ENCODE results near the gene ARL5C.

ARL5C gene

DNA sequence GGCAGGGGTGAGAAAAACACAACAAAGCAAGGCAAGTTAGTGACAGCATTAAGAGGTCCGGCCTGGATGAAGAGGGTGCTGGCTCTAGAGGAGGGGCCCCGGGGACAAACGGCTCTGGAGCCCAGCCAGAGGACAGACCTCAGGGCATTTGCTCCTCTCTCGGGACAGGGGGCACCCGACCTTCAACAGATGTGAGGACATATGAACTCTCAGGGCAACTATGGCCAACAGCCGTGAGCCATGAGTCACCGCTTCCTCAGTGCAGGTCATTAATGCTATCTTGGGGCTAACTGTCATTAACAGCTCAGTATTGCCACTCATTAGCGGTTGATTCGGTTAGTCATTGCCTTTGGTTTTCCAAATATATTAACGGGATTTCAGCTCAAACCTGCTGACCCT, 9.7 kb upstream of the ARL5C start:
- peak overlapping the region; percentile 23; the same call in 1 of the 2 replicates for H3K27ac ChIP-seq
- CTCF ChIA-PET, result interaction anchor here (0.6 to 3.3 kb wide), 7 partner anchors 9 to 359 kb away, joined by 3 to 38 read pairs (median 6); partner anchors contain the start of gene RPL19

DNA sequence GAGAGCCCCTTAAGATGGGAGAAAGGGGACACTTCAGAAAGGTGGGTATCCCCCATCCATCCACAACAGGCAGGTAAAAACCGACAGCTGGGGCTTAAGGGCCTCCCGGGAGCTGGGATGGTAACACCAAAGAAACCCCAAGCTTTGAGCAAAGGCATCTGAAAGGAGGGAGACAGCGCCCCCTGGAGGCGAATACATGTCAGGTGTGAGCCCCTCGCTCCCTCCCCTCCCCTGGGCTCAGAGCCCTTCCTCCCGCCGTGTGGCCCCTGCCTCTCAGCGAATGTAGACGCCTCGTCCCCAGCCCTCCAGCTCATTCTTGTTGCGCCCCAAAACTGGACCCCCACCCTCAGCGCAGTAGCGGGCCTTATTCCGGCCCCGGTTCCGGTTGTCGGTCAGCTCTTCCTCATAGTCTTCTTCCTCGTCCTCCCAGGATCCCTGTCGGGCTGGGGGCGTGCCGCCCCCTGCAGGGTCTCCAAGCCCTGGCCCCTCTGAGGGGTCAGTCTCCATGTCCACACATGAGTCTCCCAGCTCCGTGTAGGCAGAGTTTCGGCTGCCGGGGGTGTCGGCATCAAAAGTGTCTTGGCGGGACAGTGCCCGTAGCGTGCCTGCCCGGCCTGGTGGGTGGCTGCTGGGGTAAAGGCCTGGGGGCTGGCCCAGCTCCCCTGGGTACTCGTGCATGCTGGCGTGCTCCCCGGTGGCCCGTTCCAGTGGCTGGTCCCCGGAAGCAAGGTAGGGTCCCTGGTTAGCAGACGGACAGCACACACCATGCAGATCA, 9.1 kb upstream of the ARL5C start:
- POLR2A ChIA-PET (ENCODE audit: low non-redundant PET), result no interaction called here
- CTCF ChIA-PET, result interaction anchor here (0.5 to 3.3 kb wide), 13 partner anchors 8 to 1332 kb away, joined by 3 to 38 read pairs (median 4); partner anchors contain the start of gene RPL19
- TF ChIP-seq, protein P1, sequence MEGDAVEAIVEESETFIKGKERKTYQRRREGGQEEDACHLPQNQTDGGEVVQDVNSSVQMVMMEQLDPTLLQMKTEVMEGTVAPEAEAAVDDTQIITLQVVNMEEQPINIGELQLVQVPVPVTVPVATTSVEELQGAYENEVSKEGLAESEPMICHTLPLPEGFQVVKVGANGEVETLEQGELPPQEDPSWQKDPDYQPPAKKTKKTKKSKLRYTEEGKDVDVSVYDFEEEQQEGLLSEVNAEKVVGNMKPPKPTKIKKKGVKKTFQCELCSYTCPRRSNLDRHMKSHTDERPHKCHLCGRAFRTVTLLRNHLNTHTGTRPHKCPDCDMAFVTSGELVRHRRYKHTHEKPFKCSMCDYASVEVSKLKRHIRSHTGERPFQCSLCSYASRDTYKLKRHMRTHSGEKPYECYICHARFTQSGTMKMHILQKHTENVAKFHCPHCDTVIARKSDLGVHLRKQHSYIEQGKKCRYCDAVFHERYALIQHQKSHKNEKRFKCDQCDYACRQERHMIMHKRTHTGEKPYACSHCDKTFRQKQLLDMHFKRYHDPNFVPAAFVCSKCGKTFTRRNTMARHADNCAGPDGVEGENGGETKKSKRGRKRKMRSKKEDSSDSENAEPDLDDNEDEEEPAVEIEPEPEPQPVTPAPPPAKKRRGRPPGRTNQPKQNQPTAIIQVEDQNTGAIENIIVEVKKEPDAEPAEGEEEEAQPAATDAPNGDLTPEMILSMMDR (conservative IDR thresholded peaks at IDR 0.05; ENCODE audit: low read depth), result peak; percentile 73
- H3K27ac ChIP-seq, result peak overlapping the region; percentile 23; the same call in 1 of the 2 replicates
- DNase-seq (ENCODE audit: low spot score), result no peak

More for the DNA sequence above, 9.7 kb upstream of the ARL5C start:
- POLR2A ChIA-PET (ENCODE audit: low non-redundant PET), result no interaction called here
- TF ChIP-seq, protein P1 (conservative IDR thresholded peaks at IDR 0.05; ENCODE audit: low read depth), result no peak
- DNase-seq (ENCODE audit: low spot score), result no peak

DNA sequence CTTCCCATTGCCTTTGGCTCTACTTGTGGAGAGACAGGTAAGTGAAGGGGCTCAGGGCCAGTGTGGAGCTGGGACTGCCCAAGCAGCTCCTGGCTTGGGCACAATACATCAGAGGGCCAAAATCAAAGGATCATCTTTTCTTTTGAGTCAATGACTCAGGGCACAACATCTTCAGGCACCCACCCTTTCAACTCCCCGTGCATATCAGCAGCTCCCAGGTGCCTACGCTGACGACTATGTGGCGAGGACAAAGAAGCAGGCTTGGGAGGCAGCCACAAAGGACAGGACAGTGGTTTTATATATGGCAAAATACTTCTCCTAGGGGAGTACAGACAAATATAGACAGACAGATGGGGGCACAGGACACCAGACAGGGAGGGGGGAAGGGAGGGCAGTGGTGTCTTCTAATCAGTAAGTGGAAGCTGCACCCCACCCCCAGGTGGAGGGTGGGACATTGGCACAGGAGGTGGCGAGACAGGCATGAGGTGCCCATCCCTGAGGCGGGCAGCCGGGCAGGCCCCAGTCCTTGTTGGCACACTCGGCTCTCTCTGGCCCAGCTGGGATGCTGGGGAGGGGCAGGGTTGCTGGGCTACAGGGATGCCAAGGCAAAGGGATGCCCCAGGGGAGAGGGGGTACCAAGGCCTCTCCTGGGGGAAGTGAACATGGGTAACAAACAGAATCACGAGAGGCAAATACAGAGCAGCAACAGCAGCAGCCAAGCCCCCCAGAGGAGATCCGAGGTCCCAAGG, 7.7 kb upstream of the ARL5C start:
- no peak for DNase-seq (ENCODE audit: low spot score)
- TF ChIP-seq, protein P1 (conservative IDR thresholded peaks at IDR 0.05; ENCODE audit: low read depth), result no peak
- ChIA-PET CTCF (interaction anchor here (1.0 to 3.3 kb wide), 3 partner anchors 9 to 17 kb away, joined by 5 to 38 read pairs (median 6); no protein-coding TSS in a partner anchor), POLR2A (ENCODE audit: low non-redundant PET) (interaction anchor here (0.8 kb wide), 1 partner anchor 24 kb away, joined by 3 read pairs; the partner anchor contains the start of gene CACNB1)
- H3K27ac ChIP-seq, result 0 out of 2 replicates have a peak overlapping the region, but pooled peaks have one; percentile 3

DNA sequence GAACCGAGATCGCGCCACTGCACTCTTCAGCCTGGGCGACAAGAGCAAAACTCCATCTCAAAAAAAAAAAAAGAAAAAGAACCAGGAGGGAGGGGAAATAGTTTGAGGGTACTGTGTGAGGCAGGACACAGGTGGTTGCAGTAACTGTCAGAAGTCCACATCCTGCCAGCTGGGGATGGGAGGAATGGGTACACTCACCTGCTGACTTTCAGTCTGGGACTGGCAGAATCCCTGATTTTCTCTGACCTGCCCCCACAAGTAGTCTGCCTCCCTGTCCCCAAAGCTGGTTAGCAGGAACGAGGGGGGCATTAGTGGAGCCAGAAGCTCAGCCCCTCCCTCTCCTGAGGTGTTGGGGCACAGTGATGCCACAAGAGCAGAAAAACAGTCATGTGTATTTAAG, 7.1 kb upstream of the ARL5C start:
- 0 out of 2 replicates have a peak overlapping the region, but pooled peaks have one; percentile 3 for H3K27ac ChIP-seq
- CTCF ChIA-PET, result interaction anchor here (0.7 to 3.3 kb wide), 2 partner anchors 8 kb away, joined by 4 to 38 read pairs; no protein-coding TSS in a partner anchor
- no peak for DNase-seq (ENCODE audit: low spot score)
- POLR2A ChIA-PET (ENCODE audit: low non-redundant PET), result interaction anchor here (0.8 kb wide), 1 partner anchor 25 kb away, joined by 3 read pairs; the partner anchor contains the start of gene CACNB1
- TF ChIP-seq, protein P1 (conservative IDR thresholded peaks at IDR 0.05; ENCODE audit: low read depth), result no peak

DNA sequence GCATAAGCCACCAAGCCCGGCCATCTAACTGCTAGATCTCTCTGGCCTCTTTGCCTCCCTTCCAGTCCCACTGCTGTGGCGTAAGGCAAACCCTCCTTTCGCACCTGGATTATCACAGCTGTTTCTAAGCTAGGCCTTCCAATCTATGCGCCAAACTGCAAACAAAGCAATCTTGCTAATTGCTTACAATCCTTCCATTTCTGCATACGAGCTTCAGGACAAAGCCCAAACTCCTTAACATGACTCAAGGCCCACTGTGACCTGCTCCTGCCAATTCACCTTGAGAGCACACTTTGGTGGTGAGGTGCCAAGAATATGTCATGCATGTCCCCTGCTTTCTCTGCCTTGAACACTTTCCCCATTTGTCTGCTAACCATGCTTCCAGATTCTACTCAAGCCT, 6.0 kb upstream of the ARL5C start:
- no peak overlapping the region for H3K27ac ChIP-seq
- no peak for DNase-seq (ENCODE audit: low spot score)
- ChIA-PET CTCF (no interaction called here), POLR2A (ENCODE audit: low non-redundant PET) (no interaction called here)
- TF ChIP-seq, protein P1 (conservative IDR thresholded peaks at IDR 0.05; ENCODE audit: low read depth), result no peak

DNA sequence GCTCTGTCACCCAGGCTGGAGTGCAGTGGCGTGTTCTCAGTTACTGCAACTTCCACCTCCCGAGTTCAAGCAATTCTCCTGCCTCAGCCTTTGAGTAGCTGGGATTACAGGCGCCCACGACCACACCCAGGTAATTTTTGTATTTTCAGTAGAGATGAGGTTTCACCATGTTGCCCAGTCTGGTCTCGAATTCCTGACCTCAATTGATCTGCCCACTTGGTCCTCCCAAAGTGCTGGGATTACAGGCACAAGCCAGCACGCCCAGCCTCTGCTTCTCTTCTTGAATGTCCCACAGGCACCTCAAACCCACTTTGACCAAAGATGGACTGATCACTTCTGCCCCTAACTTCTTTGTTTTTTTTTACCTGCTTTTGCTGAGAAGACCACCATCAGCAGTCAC, 4.6 kb upstream of the ARL5C start:
- H3K27ac ChIP-seq, result no peak overlapping the region
- no peak for DNase-seq (ENCODE audit: low spot score)
- POLR2A ChIA-PET (ENCODE audit: low non-redundant PET), result no interaction called here
- TF ChIP-seq, protein P1 (conservative IDR thresholded peaks at IDR 0.05; ENCODE audit: low read depth), result no peak
- CTCF ChIA-PET, result interaction anchor here (0.7 kb wide), 1 partner anchor 188 kb away, joined by 3 read pairs; no protein-coding TSS in a partner anchor

All from RWPE1 (cell line).